Loucy (cell line): ENCODE measurements around the gene RASGRP2.

Source experiments
- CTCF ChIP-seq: fragments of 200-600 bp; sonication (generic); conservative IDR thresholded peaks from 2 replicates; pipeline ENCODE4 v1.5.1; 2014; ENCODE audit warnings: mild to moderate bottlenecking, antibody characterized with exemption, low read length
- EZH2phosphoT487 ChIP-seq: fragments of 200-600 bp; IDR thresholded peaks from 2 replicates; pipeline ENCODE4 v1.6.1; 2018; ENCODE audit warnings: antibody characterized with exemption, mild to moderate bottlenecking, moderate library complexity, borderline replicate concordance

GRCh38 chr11:64688534-64688982, 55.4 kb downstream of the RASGRP2 start:
- TF ChIP-seq CTCF (peak; percentile 92), EZH2phosphoT487 (no peak)
